GM19463 (cell line): Measurements from ENCODE around the gene OTOG.

Experiments
- ATAC-seq: cut with Tn5 transposase; IDR thresholded peaks from one replicate; pipeline ENCODE4 v1.9.1; 2021; ENCODE audit warnings: mild to moderate bottlenecking, moderate library complexity; ENCODE audit not compliant: unreplicated experiment

OTOG gene

DNA sequence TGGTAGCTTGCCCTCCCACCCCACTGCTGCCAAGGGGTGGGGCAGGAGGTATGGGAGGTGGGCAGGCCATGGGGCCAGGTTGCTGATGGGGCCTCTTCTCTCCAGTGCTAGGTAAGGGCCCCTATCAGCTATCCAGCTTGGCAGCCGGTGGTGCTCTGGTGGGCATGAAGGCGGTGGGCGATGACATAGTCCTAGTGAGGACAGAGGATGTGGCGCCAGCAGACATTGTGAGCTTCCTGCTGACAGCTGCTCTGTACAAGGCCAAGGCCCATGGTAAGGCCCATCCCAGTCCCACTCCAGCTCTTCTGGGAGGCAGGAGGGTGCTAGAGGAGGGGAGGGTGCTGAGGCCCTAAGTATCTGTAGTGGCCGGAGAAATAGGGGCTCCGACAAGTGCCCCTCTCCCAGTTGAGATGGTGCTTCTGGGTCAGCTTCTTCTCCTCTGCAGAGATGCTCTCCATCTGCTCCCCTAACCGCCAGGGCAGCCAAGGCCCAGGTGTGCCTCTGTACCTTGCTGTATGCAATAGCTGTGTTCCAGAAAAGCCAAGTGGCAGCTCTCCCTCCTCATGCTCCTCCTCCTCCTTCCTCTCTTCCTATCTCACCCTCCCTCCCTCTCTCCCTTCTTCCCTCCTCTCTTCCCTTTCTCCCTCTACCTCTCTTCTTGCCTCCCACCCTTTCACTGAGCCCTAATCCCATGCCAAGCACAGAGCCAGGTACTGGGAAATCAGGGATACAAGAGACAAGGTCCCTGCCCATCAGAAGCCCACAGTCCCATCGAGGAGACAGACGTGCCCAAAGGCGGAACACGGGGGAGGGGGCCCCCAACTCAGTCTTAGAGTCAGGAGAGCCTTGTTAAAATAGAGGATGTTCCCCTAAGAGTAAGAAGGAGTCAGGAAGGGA lies 55.3 kb downstream of the OTOG start:
- no peak for ATAC-seq

DNA sequence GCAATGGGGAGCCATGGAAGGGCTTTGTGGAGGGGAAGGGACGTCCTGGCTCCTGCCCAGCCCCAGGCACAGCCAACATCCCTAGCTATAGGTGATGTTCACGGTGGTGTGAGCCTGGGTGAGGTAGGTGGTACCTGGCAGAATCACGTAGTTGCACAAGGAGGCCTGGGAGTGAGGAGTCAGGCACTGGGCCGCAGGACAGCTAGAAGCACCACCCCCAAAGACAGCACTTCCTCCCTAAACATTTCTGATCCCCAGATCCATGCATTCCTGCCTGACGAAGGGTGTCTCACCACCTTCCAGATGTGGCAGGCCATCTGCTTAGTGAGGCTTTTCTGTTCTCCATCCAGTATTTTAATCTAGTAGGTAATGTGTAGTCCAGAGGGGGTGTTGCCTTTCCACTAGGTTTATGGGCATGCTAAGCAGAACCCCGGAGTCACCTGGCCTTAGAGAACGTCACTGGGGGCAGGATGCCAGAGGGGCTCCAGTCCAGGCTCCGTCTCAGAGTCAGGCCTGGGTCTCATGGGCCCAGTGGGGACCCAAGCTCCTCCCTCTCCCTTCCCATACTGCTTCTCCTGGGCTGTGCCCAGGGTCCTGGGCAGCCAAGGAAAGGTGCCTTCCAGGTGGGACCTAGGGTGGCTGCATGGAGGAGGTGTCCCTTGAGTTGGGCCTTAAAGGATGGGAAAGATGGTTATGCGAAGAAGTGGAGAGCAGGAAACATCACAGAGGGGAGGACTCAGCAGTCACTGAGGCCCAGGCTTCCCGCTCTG lies 56.2 kb downstream of the OTOG start:
- no peak for ATAC-seq

DNA sequence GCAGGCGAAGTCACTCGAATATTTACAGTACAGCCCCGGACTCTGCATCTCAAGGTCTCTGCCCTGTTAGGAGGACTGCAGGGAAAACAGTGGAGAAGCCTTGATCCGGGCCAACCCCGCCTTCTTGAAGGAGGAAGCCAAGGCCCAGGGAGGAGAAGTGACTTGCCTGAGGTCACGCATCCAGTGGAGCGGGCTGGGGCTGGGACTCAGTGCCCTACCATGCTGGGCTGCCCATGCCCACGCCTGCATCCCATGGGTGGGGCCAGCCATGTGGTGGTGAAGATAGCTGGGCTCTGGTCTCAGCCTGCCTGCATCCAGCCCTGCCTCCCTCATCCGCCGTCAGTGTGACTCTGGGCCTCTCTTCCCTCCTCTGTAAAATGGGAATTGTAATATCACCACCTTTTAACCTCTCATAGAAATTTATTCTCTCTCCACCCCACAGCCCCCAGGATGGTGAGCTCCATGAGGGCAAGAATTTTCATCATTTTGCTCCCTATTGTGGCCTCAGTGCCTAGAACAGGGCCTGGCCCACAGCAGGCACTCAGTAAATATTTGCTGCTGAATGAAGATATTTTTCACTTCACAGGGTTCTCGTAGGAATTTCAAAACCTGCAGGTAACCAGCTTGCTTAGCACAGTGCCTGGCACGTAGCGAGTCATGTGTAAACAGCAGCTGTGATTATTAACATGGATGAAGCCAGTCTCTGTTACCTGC lies 57.3 kb downstream of the OTOG start:
- no peak for ATAC-seq

DNA sequence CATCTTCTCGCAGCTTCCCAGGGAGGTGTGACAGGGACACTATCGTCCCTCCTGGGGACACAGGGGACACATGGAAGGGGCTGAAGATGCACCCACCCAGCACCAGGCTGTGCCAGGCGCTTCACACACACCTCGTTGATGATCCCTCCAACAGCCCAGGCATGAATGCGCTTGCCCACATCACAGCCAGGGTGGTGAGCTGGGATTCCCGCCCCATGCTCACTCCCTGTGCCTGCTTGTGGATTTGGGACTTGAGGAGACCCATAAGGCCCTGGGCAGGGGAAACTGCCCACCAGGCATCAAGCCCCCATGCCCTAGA lies 57.8 kb downstream of the OTOG start:
- no peak for ATAC-seq

DNA sequence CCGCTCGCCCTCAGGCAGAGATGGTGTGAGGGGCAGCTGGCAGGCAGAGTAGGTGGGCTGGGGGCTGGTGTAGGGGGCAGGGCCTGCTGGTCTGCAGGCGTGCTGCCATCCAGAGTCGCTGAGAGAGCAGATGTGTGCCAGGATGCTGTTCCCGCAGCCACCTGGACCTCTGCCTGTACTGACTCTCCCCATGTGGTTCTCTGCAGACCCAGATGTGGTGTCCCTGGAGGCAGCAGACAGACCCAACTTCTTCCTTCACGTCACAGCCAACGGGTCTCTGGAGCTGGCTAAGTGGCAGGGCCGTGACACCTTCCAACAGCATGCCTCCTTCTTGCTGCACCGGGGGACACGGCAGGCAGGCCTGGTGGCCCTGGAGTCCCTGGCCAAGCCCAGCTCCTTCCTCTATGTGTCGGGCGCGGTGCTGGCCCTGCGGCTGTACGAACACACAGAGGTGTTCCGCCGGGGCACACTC lies 58.6 kb downstream of the OTOG start:
- ATAC-seq: no peak

DNA sequence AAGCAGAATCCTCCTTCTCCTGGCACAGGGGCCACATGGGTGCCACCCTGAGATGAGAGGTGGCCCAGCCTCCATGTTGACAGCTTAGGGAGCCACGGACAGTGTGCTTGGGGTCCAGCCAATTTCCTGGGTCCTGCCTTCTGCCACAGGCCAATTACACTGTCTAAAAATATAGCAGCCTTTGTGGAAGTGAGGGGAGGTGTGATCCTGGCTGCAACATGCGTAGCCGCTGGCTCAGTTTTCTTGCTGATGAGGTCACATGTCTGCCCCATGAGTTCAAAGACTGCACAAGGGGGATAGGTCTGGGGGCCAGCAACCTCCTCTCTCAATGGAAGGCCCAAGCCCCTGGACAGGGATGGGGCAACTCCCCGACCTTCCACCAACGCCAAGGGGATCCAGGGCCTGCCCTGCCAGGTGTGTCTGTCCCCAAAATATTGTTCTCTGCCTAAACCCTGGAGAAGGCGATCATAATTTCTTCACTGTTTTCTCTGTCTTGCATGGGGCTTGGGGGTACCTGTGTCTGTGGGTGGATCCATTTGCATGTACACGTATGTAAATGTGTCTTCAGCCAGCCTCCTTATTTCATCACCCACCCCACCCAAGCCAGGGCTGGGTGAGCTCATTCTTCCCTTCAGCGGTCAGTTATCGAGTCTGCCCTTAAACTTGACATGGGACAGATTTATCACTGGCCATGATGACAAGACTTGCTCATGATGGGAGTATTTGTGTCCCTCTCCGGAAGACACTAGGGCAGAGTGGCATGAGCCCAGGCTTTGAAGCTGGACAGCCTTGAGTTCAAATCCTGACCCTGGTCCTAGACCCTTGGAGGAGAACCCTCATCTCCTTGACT lies 59.4 kb downstream of the OTOG start:
- ATAC-seq: no peak

DNA sequence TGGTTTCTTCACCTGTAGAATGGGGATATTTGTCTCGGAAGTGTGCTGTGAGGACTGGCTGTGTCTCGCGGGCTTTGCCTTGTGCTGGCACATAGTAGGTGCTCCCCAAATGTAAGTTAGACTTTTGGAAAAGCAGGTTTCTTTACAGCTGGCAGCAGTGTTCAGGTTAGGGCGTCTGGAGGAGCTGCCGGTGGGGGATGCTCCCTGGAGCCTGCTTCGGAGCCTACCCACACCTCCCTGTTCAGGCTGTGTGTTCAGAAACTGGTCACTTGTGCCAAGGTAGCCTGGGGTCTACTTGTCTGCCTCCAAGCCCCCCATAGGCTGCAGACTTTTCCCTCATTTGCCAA lies 60.0 kb downstream of the OTOG start:
- ATAC-seq: no peak

DNA sequence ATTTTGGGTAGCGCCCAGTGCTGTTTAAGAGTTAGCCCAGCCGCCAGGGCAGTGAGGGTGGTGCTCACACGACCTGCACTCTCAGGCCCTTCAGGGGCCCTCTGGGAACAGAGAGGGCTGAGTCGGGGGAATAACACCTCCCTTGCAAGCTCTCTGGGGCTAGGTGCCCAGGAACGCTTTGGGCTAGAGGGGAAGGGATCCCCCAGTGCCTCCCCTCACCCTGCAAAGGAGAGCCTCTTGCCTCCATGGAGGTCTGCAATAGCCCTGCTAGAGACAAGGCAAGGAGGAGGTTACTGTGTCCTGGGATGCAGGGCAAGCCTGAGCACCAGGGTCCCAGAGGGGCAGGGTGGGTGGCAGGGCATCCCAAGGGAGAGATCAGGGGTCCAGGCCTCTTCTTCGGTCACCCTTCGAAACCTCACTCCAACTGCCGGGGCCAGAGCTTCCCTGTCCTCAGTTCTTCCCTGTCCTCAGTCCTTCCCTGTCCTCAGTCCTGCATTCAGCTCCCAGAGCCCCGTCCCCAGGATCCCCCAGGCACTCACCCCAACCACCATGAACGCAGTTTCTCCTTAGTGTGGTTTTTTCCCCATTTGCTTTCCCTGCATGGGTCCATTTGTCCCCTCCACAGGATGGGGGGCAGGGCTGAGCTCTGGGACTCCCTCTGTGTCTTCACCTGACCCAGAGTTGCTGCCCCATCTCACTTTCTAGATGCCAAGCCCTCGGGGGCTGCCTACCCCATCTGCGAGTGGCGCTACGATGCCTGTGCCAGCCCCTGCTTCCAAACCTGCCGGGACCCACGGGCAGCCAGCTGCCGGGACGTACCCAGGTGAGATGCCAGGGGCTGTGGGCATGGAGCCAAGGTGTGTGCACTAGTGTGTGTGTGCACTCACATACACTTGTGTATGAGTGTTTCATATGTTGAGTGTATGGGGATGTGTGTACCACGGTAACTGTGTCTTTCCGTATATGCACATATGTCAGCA lies 60.8 kb downstream of the OTOG start:
- no peak for ATAC-seq

DNA sequence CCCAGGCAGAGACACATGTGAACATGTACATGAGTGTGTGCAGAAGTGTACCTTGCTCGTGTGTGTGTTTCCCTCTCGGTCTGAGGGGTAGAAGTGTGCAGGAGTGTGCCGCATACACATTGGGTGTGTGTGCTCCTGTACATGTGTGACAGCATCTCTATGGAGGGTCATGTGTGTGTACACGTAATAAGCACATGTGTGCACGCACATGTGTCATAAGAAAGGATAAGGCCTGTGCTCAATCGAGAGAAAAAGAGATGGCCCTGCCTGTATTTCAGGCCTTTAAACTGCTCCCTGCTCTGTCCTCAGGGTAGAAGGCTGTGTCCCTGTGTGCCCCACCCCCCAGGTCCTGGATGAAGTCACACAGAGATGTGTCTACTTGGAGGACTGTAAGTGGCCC lies 61.8 kb downstream of the OTOG start:
- ATAC-seq: no peak

DNA sequence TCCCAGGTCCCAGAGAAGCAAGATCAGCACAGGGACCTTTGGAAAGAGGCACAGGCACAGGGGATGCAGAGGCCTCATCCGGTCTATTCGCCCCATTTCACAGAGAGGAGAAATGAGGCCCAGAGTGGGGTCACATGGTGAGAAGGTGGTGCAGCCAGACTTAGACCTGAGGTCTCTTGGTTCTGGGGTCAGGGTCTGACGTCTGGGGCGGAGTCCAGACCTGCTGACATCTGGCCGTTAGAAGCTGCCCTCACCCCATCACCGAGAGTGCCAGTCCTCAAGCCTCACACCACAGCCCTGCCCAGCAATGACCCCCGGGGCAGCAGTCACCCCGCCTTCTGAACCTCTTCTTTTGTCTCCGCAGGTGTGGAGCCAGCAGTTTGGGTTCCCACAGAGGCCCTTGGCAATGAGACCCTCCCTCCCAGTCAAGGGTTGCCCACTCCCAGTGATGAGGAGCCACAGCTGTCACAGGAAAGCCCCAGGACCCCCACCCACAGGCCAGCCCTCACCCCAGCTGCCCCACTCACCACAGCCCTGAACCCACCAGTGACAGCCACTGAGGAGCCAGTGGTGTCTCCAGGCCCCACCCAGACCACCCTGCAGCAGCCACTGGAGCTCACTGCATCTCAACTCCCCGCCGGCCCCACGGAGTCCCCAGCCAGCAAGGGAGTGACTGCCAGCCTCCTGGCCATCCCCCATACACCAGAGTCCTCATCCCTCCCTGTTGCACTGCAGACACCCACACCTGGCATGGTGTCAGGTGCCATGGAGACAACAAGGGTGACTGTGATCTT lies 62.4 kb downstream of the OTOG start:
- no peak for ATAC-seq

DNA sequence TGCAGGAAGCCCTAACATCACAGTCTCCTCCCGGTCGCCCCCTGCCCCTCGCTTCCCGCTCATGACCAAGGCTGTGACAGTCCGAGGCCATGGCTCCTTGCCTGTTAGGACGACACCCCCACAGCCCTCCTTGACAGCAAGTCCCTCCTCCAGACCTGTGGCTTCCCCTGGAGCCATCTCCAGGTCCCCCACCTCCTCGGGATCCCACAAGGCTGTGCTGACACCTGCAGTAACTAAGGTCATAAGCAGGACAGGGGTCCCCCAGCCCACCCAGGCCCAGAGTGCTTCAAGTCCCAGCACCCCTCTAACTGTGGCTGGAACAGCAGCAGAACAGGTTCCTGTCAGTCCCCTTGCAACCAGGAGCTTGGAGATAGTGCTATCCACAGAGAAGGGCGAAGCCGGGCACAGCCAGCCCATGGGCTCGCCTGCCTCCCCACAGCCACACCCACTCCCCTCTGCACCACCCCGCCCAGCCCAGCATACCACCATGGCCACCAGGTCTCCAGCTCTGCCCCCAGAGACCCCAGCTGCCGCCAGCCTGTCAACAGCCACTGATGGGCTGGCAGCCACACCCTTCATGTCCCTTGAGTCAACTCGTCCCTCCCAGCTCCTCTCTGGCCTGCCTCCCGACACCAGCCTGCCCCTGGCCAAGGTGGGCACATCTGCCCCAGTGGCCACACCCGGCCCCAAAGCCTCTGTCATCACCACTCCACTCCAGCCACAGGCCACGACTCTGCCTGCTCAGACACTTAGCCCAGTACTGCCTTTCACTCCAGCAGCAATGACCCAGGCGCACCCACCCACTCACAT lies 63.2 kb downstream of the OTOG start:
- ATAC-seq: no peak

DNA sequence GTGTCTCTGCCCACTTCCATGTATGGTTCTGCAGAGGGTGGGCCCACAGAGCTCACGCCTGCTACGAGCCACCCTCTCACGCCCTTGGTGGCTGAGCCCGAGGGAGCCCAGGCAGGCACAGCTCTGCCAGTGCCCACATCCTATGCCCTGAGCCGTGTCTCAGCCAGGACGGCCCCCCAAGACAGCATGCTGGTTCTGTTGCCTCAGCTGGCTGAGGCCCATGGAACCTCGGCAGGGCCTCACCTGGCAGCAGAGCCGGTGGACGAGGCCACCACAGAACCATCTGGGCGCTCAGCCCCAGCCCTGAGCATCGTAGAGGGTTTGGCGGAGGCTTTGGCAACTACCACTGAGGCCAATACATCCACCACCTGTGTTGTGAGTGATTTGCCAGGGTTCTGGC lies 64.0 kb downstream of the OTOG start:
- ATAC-seq: no peak

DNA sequence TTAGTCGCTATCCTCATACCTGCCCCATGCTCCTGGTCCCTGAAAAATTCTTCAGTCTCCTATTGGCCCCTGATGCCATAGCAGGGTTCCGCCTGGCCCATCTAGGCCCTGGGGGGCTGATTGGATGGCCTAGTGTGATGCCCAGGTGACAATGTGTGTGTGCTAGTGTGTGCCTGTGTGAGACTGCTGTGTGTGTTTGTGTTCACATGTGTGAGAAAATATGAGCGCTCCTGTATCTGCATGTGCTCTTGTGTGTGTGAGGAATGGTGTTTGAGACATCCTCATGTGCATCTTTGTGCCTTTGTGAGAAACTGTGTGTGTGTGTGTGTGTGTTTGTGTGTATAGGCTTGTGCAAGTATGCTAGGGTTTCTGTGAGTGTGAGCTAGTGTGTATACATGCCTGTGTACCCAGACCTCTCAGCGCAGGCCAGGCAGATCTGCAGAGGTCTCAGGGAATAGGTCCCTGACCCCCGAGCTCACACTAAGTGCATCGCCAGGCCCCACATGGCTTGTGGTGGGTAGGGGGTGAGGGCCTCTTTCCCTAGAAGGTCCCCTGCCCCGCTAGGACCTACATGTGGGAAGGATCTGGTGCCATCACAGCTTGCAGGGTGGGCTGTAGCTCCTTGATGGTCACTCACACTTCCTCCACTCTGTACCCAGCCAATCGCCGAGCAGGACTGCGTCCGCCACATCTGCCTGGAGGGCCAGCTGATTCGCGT lies 64.6 kb downstream of the OTOG start:
- ATAC-seq: no peak

DNA sequence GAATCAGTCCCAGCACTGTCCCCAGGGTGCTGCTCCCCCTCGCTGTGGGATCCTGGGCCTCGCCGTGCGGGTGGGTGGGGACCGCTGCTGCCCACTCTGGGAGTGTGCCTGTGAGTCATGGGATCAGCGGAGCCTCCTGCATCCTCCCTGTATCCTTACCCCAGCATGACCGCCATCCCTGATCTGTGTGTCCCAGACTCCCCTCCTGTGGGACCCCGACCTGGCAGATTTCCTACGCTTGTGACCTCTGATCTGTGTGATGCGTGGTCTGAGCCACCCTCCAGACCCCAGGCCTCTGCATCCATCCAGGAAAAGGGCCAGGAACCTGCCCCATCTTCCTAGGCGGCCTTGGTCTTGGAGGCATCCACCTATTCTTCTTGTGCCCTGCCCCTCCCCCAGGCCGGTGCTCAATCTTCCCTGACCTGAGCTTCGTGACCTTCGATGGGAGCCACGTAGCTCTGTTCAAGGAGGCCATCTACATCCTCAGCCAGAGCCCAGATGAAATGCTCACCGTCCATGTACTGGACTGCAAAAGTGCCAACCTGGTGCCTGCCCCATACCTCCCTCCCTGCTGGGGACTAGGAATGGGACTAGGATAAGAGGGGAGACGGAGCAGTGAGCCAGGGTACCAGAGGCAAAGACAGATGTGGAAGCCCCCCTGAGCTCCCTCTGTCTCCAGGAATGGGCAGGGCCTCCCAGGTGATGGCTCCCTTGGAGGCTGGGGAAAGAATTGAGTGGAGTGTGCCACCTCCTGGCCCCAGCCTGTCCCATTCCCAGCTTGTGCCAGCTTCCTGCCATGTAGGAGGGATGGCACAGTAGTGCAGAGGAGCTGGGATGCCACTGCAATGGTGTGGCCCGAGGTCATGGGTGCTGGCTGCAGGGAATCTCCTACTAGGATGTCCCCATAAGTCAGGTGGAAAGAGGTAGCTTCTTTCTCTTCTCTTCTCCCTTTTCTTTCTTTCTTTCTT lies 65.4 kb downstream of the OTOG start:
- no peak for ATAC-seq

DNA sequence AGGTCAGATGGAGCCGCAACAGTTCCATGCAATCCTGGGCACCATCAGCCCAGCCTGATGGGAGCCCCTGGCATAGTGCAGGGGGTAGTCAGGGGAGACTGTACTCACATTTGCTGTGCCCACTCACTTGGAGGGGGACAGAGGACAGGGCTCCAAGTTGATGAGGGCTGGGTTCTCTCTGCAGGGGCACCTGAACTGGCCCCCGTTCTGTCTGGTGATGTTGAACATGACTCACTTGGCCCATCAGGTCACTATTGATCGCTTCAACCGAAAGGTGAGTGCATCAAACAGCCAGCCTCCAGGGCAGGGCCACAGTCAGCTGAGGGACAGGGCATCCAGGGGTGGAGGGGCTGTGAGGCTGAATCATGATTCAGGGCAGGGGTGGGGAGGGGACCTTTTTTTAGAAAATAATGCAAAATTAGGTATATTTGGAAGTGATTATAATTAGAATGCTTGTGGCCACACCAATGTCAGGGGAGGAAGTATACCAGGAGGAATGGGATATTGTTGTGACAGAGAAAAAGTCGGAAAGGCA lies 66.4 kb downstream of the OTOG start:
- no peak for ATAC-seq

DNA sequence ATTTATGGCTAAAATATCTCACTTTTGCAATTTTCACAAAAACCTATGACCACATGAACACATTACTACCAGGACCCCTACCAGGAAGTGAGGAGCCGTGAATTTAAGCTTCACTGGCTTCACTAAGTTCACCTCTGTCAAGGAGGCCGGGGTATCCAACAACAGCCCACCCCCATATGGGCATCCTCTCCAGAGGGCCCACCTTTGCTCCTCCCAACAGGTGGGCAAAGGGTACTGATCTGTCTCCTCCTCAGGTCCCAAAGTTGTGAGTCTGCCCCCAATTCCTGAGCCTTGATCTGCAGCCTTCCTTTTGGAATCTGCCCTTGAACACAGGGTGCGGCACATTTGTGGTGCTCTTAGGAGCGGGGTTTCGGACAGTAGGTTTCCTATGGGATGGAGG lies 66.9 kb downstream of the OTOG start:
- ATAC-seq: no peak
